NB4 (cell line): ENCODE results near the gene IRF2BPL.

ENCODE experiments used
- DNase-seq: peaks from one replicate; pipeline ENCODE4 v3.0.0; 2010; ENCODE audit warnings: low read depth
- H3K4me3 ChIP-seq: one replicate; pipeline ENCODE4 v1.5.1; 2011; ENCODE audit warnings: mild to moderate bottlenecking, low read depth, low read length, moderate library complexity
- CTCF ChIP-seq: IDR thresholded peaks from one replicate; pipeline ENCODE4 v1.5.1; 2012; ENCODE audit warnings: low read depth, low read length
- MYC ChIP-seq: IDR thresholded peaks from 2 replicates; pipeline ENCODE4 v1.6.1; 2011; ENCODE audit warnings: low read depth, low read length
- POLR2A ChIP-seq: IDR thresholded peaks from 2 replicates; pipeline ENCODE4 v1.6.1; 2011; ENCODE audit warnings: mild to moderate bottlenecking; ENCODE audit not compliant: insufficient read length; ENCODE audit errors: extremely low read depth
- TF ChIP-seq, protein P1 (sequence below): IDR thresholded peaks from 2 replicates; pipeline ENCODE4 v1.6.1; 2011; ENCODE audit warnings: low read depth, low read length

IRF2BPL gene

GRCh38 chr14:77043177-77043983 is 14.9 kb upstream of the IRF2BPL start:
- TF ChIP-seq MYC = no peak
- no peak for TF ChIP-seq CTCF
- TF ChIP-seq POLR2A = no peak
- TF ChIP-seq, protein P1, sequence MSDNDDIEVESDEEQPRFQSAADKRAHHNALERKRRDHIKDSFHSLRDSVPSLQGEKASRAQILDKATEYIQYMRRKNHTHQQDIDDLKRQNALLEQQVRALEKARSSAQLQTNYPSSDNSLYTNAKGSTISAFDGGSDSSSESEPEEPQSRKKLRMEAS = no peak
- H3K4me3 ChIP-seq = peak overlapping the region; percentile 9
- peak; percentile 80 for DNase-seq

DNA sequence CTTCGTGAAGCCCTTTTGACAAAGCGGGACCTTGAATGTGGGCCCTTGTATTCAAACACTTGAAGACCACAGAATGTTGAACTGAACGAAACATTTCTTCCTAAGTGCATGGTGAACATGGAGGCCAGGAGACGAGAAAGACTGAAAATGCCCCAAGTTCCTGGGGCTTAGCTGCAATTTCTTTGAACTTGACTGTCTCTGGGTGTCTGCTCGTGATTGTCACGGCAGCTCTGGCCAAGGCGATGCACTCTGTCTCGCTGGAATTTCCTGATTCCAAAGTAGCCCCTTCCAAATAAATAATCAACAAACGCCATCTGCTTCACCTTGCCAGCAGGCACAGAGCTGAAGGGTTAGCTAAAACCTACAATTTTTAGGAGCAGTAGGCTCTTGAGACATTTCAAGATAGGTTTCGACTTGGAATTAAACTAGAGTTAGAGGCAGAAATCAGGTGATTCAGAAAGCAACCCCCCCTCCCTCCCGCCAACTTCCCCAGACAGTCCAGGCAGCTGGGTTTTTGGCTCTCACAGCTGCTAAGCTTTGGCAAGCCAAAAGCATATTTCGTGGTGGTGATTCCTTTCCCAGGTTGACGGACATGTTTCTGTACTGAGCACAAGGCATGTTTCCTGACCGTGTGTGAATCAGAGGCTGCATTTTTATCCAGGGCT is 13.5 kb upstream of the IRF2BPL start:
- H3K4me3 ChIP-seq = no peak overlapping the region
- DNase-seq = peak; percentile 50
- TF ChIP-seq, protein P1 = no peak
- TF ChIP-seq POLR2A (no peak), MYC (no peak)

DNA sequence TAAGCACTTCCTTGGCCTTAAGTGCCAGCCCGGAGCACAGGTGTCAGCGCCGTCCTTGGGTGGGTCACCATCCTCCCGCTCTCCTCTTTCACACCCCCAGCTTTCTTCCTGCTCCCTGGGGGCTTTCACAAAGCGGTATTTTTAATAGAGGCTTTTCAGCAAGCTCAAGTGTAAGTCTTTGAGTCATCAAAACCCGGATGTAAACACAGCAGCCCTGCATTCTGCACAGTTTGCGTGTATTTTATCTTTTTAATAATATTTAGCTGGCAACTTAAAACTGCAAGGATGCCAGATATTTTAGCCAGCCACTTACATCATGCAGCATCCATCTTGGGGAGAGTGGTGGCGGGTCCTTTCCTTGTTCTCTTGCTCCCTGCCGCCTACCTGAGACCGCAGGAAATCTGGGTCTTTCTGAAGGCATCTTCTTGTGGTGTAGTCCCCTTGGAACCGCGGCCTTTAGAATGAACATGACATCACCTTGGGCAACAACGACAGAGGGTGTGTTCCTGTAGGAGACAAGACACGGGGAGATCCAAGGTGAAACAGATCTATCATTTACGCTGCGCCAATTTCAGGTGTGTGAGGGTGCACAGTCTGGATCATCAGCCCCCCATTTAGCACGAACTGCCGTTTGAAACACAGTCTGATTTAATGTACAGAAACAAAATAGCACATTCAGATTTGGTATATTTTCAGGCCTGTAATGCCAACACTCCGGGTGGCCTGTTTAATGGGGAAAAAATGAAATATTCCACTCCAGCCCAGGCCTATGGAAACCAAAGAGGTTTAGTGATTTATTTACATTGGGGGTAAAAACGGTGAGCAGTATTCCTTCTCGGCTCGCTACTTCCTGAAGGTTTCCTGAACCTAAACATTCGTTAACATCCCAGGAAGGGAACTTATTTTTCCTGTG is 12.5 kb upstream of the IRF2BPL start:
- H3K4me3 ChIP-seq = peak overlapping the region; percentile 51
- no peak for TF ChIP-seq CTCF
- TF ChIP-seq, protein P1 = no peak
- DNase-seq = peak; percentile 48

DNA sequence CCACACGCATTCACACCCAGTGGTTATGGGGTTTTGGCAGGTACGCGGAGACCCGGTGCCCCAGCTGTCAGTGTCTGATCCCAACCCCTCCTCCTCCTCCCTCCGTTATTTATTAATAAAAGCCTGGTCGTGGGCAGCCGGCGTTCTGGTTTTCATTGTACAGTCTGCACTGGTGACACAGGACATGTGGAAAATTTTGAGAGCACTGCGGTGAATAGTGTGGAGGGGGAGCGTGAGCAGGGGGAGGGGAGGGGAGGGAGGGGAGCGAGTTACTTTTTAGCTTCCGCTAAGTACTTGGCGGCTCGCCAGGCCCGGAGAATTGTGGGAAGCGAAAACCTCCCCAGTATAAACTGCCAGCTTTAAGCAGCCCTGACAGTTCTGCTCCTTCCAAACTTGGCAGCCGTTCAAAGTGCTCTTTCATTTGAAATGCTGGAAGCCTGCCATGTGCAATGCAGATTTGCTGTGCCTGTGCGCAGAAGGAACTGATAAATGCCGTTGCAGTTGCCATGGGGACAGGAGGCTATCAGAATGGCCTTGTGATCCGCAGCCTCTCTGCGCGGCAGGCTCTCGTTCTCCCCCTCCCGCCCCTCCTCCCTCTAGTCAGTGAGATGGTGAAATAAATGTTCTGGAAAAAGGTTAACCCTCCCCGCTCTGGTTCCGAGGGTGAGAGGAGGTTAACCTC is 11.7 kb upstream of the IRF2BPL start:
- H3K4me3 ChIP-seq = peak overlapping the region; percentile 51
- TF ChIP-seq, protein P1 = peak; percentile 85; the same call in 1 of the 2 replicates
- TF ChIP-seq MYC (peak; percentile 80), POLR2A (peak; percentile 35), CTCF (no peak)
- DNase-seq = peak; percentile 96

DNA sequence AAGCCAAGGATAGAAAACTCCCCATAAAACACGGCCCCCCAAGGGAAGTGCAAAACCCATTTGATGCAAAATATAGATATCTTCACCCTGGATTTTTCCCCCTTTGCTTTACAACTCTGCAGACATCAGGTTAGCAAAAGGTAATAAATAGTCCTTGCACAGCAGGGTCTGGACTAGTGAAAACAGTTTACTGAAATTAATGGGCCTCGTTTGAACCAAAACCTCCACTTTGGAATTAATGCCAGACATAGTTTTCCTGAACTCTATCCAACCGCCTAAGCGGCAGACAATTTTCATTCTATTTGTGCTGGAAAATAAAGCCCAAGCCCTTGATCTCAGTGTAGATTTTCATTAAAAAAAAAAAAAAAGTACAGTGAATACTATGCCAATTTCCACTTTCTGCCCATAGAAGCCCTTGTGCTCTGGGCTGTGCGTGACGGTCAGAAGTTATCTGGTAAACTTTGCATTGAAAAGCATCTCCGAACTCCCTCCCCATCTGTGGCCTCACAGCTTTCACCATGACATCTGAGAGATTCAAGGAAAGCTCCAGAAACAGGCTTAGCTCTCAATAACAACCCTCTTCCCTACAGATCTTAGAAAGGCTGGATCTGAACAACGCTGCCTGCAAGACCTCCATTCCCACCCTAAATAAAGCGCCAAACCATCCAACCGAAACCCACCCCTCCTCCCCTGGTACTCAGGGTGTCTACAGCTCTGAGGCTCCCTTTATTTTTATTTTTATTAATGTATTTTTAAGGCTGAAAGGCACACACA is 11.0 kb upstream of the IRF2BPL start:
- peak overlapping the region; percentile 51 for H3K4me3 ChIP-seq
- peak; percentile 47 for DNase-seq
- TF ChIP-seq MYC (no peak), CTCF (no peak), POLR2A (no peak)
- TF ChIP-seq, protein P1 = no peak
